T1000 (cell line): ENCODE data around the gene SETDB2.

ENCODE experiments used
- DNase-seq: peaks from one replicate; lab custom pipeline; 2025; ENCODE audit warnings: mixed read lengths; lab: John Stamatoyannopoulos, UW

Gene SETDB2

GRCh38 chr13:49536144-49536873 is 92.2 kb downstream of the SETDB2 start:
- DNase-seq, result no peak

GRCh38 chr13:49538404-49538803 is 94.3 kb downstream of the SETDB2 start:
- DNase-seq, result no peak

- DNase-seq, result no peak
Measured at GRCh38 chr13:49539313-49539712, 95.2 kb downstream of the SETDB2 start.

- DNase-seq, result no peak
Measured at GRCh38 chr13:49539746-49540145, 95.7 kb downstream of the SETDB2 start.

GRCh38 chr13:49540552-49540951 is 96.5 kb downstream of the SETDB2 start:
- no peak for DNase-seq

- no peak for DNase-seq
Measured at GRCh38 chr13:49543656-49544055, 99.6 kb downstream of the SETDB2 start.
